A549 (cell line): Measurements from ENCODE around the gene TFDP2.
"Not testable (repeated sequence)": the region's sequence is repeated elsewhere in the genome, so short reads cannot be mapped to it uniquely, and the experiment has no call there.

Source experiments
- CHD2 ChIP-seq: fragments of 150-350 bp; IDR thresholded peaks from 2 replicates; pipeline ENCODE4 v1.6.1; 2014; ENCODE audit warnings: low read length; ENCODE audit not compliant: partially characterized antibody
- CTCF ChIP-seq: fragments of >200 bp; sonication (Bioruptor Twin); formaldehyde crosslinking; IDR thresholded peaks from 3 replicates; pipeline ENCODE4 v1.5.1; 2016
- HDAC2 ChIP-seq: fragments of 200-600 bp; sonication (generic); IDR thresholded peaks from 2 replicates; pipeline ENCODE4 v1.6.1; 2016
- JUN ChIP-seq, 2 experiments: fragments of >200 bp; sonication (Bioruptor Twin); formaldehyde crosslinking; IDR thresholded peaks; 2 replicates in 1 of 2; 3 replicates in 1 of 2; pipeline ENCODE4 v1.6.1; 2016 to 2017
- POLR2AphosphoS2 ChIP-seq: conservative IDR thresholded peaks from 2 replicates; pipeline ENCODE4 v1.6.1; 2012; ENCODE audit warnings: low read length, improper control_type of control experiment, inconsistent platforms
- ZNF302 ChIP-seq: fragments of 250-450 bp; sonication (Bioruptor Pico); IDR thresholded peaks from 2 replicates; pipeline ENCODE4 v1.9.0; 2021; ENCODE audit warnings: inconsistent platforms, mild to moderate bottlenecking, moderate library complexity
- TF ChIP-seq, protein P1 (sequence below): fragments of 200-600 bp; sonication (generic); IDR thresholded peaks from 2 replicates; pipeline ENCODE4 v1.6.1; 2016; ENCODE audit warnings: antibody characterized with exemption, mild to moderate bottlenecking, moderate library complexity

DNA sequence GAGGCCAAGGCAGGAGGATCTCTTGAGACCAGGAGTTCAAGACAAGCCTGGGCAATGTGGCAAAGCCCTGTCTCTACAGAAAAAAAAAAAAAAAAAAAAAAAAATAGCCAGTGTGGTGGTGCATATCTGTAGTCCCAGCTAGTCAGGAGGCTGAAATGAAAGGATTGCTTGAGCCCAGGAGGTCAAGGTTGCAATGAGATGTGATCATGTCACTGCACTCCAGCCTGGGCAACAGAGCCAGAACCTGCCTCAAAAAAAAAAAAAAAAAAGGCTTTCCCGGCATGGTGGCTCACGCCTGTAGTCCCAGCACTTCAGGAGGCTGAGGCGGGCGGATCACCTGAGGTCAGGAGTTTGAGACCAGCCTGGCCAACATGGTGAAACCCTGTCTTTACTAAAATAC, 73.7 kb downstream of the TFDP2 start:
- TF ChIP-seq CTCF; JUN (IDR thresholded peaks at IDR 0.05); POLR2AphosphoS2; ZNF302; CHD2; HDAC2: not testable (repeated sequence)
- TF ChIP-seq, protein P1, sequence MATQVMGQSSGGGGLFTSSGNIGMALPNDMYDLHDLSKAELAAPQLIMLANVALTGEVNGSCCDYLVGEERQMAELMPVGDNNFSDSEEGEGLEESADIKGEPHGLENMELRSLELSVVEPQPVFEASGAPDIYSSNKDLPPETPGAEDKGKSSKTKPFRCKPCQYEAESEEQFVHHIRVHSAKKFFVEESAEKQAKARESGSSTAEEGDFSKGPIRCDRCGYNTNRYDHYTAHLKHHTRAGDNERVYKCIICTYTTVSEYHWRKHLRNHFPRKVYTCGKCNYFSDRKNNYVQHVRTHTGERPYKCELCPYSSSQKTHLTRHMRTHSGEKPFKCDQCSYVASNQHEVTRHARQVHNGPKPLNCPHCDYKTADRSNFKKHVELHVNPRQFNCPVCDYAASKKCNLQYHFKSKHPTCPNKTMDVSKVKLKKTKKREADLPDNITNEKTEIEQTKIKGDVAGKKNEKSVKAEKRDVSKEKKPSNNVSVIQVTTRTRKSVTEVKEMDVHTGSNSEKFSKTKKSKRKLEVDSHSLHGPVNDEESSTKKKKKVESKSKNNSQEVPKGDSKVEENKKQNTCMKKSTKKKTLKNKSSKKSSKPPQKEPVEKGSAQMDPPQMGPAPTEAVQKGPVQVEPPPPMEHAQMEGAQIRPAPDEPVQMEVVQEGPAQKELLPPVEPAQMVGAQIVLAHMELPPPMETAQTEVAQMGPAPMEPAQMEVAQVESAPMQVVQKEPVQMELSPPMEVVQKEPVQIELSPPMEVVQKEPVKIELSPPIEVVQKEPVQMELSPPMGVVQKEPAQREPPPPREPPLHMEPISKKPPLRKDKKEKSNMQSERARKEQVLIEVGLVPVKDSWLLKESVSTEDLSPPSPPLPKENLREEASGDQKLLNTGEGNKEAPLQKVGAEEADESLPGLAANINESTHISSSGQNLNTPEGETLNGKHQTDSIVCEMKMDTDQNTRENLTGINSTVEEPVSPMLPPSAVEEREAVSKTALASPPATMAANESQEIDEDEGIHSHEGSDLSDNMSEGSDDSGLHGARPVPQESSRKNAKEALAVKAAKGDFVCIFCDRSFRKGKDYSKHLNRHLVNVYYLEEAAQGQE: not testable (repeated sequence)
